OCI-LY7 (cell line): ENCODE results near the gene PELI1. TPM values are rescaled to one million over a fixed set of nuclear protein-coding genes. Genes with fewer than 3 reads are reported as not detected.
A peak's percentile ranks its signal among the peaks of the same experiment; 100 is the strongest.

Source experiments
- BruUV-seq: library from RNA; stranded (reverse); fragments of 400-500 nt; replicated peaks from 2 replicates; lab custom pipeline; 2021; lab: Mats Ljungman, UMichigan
- CTCF ChIA-PET: fragments of 300-600 bp; sonication (Branson Sonifier 250); formaldehyde crosslinking; loops from one replicate; lab custom pipeline; 2022; ENCODE audit warnings: antibody characterized with exemption; ENCODE audit not compliant: unreplicated experiment; lab: Charles Lee
- POLR2A ChIA-PET: fragments of 300-600 bp; sonication (Branson Sonifier 250); formaldehyde crosslinking; loops from one replicate; lab custom pipeline; 2022; ENCODE audit warnings: antibody characterized with exemption; lab: Charles Lee
- DNase-seq: peaks from one replicate; pipeline ENCODE4 v3.0.0-alpha.2; 2015; ENCODE audit warnings: low spot score
- H2AFZ ChIP-seq: fragments of 200-600 bp; sonication (generic), shearing (Covaris generic); 2 replicates; pipeline ENCODE4 v1.6.1; 2014; ENCODE audit warnings: mild to moderate bottlenecking, antibody characterized with exemption, low read length, moderate library complexity
- H3K27ac ChIP-seq: fragments of 200-600 bp; sonication (generic); 2 replicates; pipeline ENCODE4 v1.5.1; 2014; ENCODE audit warnings: mixed run types, low read depth, mild to moderate bottlenecking, moderate library complexity, low read length, inconsistent platforms; ENCODE audit not compliant: poor library complexity, severe bottlenecking
- H3K36me3 ChIP-seq: fragments of 200-600 bp; sonication (generic); 2 replicates; pipeline ENCODE4 v1.6.1; 2014; ENCODE audit warnings: mild to moderate bottlenecking, antibody characterized with exemption, low read length, moderate library complexity, mixed read lengths; ENCODE audit not compliant: insufficient read depth
- H3K4me1 ChIP-seq: fragments of 200-600 bp; sonication (generic); 2 replicates; pipeline ENCODE4 v1.5.1; 2014; ENCODE audit warnings: mild to moderate bottlenecking, low read length; ENCODE audit not compliant: insufficient read depth, poor library complexity, severe bottlenecking
- H3K4me2 ChIP-seq: fragments of 200-600 bp; sonication (generic); 2 replicates; pipeline ENCODE4 v1.6.1; 2014; ENCODE audit warnings: mild to moderate bottlenecking, low read length
- H3K4me3 ChIP-seq: fragments of 200-600 bp; sonication (generic); 2 replicates; pipeline ENCODE4 v1.5.1; 2014; ENCODE audit warnings: mild to moderate bottlenecking, low read depth, low read length; ENCODE audit not compliant: poor library complexity, severe bottlenecking
- H3K79me2 ChIP-seq: fragments of 200-600 bp; sonication (generic); 2 replicates; pipeline ENCODE4 v1.6.1; 2016; ENCODE audit warnings: low read depth, mild to moderate bottlenecking, low read length, moderate library complexity, mixed read lengths; ENCODE audit not compliant: insufficient read depth
- H3K9me2 ChIP-seq: fragments of 200-600 bp; sonication (generic); 2 replicates; pipeline ENCODE4 v1.6.1; 2016; ENCODE audit warnings: mild to moderate bottlenecking, low read length, mixed read lengths; ENCODE audit not compliant: insufficient read depth
- H3K9me3 ChIP-seq: fragments of 200-600 bp; sonication (generic); 2 replicates; pipeline ENCODE4 v1.6.1; 2014; ENCODE audit warnings: mild to moderate bottlenecking, mixed run types, low read length, mixed read lengths
- H4K20me1 ChIP-seq: fragments of 200-600 bp; sonication (generic); 2 replicates; pipeline ENCODE4 v1.6.1; 2014; ENCODE audit warnings: mild to moderate bottlenecking, antibody characterized with exemption, low read length, moderate library complexity, mixed read lengths; ENCODE audit not compliant: insufficient read depth
- EZH2phosphoT487 ChIP-seq: fragments of 200-600 bp; sonication (generic); IDR thresholded peaks from 2 replicates; pipeline ENCODE4 v1.6.1; 2018; ENCODE audit warnings: low read depth, borderline replicate concordance, mild to moderate bottlenecking, mixed run types, antibody characterized with exemption, low read length, moderate library complexity, mixed read lengths
- intact Hi-C: fragments of 100-400 bp; cut with micrococcal nuclease; formaldehyde crosslinking; loops from one replicate; pipeline ENCODE4 v1.10.0; 2022; ENCODE audit not compliant: unreplicated experiment
- total RNA-seq, 2 experiments: library from RNA; depleted of rRNA in 1 of 2; stranded (reverse); fragments of >200 nt in 1 of 2; shearing (Covaris generic) in 1 of 2; gene quantifications; 2 replicates each; pipeline ENCODE4 v1.2.3, GENCODE V29; 2014 to 2022
- TF ChIP-seq, protein P1 (sequence below): fragments of 200-600 bp; sonication (generic); conservative IDR thresholded peaks from 2 replicates; pipeline ENCODE4 v1.5.1; 2014; ENCODE audit warnings: mild to moderate bottlenecking, antibody characterized with exemption, low read length, moderate library complexity, mixed read lengths

Gene PELI1
- total RNA-seq, 2 experiments from 2014 or later = 108 to 174 TPM

GRCh38 chr2:64063454-64063853 lies 80.8 kb downstream of the PELI1 start:
- peak overlapping the region; percentile 66 for H3K4me2 ChIP-seq
- H3K9me3 ChIP-seq = no peaks in the 10 kb centered on the region
- H3K4me3 ChIP-seq = peak overlapping the region; percentile 36
- ChIA-PET CTCF (interaction anchor here (0.8 to 0.9 kb wide), 2 partner anchors 19 to 35 kb away, joined by 3 read pairs; no protein-coding TSS in a partner anchor), POLR2A (interaction anchor here (0.5 to 5.2 kb wide), 19 partner anchors 9 to 970 kb away, joined by 3 to 57 read pairs (median 4); no protein-coding TSS in a partner anchor)
- TSS peak; percentile 84 for BruUV-seq
- peak overlapping the region; percentile 72 for H2AFZ ChIP-seq
- peak overlapping the region; percentile 96 for H3K27ac ChIP-seq
- TF ChIP-seq, protein P1, sequence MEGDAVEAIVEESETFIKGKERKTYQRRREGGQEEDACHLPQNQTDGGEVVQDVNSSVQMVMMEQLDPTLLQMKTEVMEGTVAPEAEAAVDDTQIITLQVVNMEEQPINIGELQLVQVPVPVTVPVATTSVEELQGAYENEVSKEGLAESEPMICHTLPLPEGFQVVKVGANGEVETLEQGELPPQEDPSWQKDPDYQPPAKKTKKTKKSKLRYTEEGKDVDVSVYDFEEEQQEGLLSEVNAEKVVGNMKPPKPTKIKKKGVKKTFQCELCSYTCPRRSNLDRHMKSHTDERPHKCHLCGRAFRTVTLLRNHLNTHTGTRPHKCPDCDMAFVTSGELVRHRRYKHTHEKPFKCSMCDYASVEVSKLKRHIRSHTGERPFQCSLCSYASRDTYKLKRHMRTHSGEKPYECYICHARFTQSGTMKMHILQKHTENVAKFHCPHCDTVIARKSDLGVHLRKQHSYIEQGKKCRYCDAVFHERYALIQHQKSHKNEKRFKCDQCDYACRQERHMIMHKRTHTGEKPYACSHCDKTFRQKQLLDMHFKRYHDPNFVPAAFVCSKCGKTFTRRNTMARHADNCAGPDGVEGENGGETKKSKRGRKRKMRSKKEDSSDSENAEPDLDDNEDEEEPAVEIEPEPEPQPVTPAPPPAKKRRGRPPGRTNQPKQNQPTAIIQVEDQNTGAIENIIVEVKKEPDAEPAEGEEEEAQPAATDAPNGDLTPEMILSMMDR = no peak
- no peaks in the 10 kb centered on the region for H3K79me2 ChIP-seq
- H3K9me2 ChIP-seq = no peaks in the 10 kb centered on the region
- no peaks in the 10 kb centered on the region for H4K20me1 ChIP-seq
- peaks cover 90% of the 10 kb centered on the region for H3K4me1 ChIP-seq
- intact Hi-C loops = loop anchor here (2.0 kb wide), 1 partner anchor 23 kb away; no protein-coding TSS in a partner anchor
- H3K36me3 ChIP-seq = peaks cover 12% of the 10 kb centered on the region; the same call in 1 of the 2 replicates
- no peak for DNase-seq

DNA sequence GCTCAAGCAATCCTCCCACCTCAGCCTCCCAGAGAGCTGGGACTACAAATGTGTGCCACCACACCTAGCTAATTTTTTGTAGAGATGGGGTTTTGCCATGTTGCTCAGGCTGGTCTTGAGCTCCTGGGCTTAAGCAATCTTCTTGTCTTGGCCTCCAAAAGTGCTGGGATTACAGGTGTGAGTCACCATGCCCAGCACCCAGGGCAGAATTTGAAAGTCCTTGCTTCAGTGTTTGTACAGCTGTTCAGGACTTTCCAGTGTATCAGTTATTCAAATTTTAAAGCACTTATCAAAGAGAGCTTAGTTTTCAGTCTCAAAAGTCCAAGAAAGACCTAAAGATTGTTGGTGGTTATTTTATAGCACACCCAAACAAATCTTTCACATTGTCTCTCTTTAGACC lies 81.4 kb downstream of the PELI1 start:
- CTCF ChIA-PET = no interaction called here
- H3K4me3 ChIP-seq = peak overlapping the region; percentile 36
- intact Hi-C loops = loop anchor here (2.0 kb wide), 1 partner anchor 24 kb away; no protein-coding TSS in a partner anchor
- peak overlapping the region; percentile 66 for H3K4me2 ChIP-seq
- TF ChIP-seq, protein P1 = no peak
- no peak for TF ChIP-seq EZH2phosphoT487
- peaks cover 96% of the 10 kb centered on the region for H3K4me1 ChIP-seq
- DNase-seq = peak; percentile 78
- no peaks in the 10 kb centered on the region for H4K20me1 ChIP-seq
- peak overlapping the region; percentile 96 for H3K27ac ChIP-seq
- H3K9me3 ChIP-seq = no peaks in the 10 kb centered on the region
- peaks cover 12% of the 10 kb centered on the region; the same call in 1 of the 2 replicates for H3K36me3 ChIP-seq
- H3K9me2 ChIP-seq = no peaks in the 10 kb centered on the region
- no TSS peak for BruUV-seq
- POLR2A ChIA-PET = interaction anchor here (0.6 to 5.2 kb wide), 16 partner anchors 8 to 708 kb away, joined by 3 to 57 read pairs (median 5); no protein-coding TSS in a partner anchor
- H3K79me2 ChIP-seq = no peaks in the 10 kb centered on the region
- H2AFZ ChIP-seq = peak overlapping the region; percentile 72; the same call in 1 of the 2 replicates

DNA sequence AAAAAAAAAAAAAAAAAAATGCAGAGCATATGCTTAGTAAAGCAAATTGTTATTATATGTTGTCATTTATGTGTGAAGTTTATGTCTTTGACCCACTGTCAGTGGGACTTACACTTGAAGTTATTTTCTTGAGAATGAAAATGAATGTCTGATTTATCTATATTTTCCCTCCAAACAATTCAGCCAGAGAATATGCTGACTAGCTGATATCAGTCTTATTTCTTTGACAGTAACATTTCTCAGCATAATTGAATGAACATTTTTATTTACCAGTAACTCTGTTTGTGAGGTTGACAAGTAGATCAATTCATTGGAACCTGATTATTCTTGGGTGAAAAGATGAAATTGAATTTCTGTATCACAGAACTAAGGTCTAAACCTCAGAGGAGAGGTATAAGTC lies 85.0 kb downstream of the PELI1 start:
- ChIA-PET POLR2A (interaction anchor here (2.1 kb wide), 1 partner anchor 26 kb away, joined by 11 read pairs; no protein-coding TSS in a partner anchor), CTCF (no interaction called here)
- intact Hi-C loops = no loop called here
- Histone ChIP-seq H3K9me3 (peaks cover 5% of the 10 kb centered on the region; the same call in 1 of the 2 replicates), H3K9me2 (no peaks in the 10 kb centered on the region), H3K4me2 (0 out of 2 replicates have a peak overlapping the region, but pooled peaks have one; percentile 1), H4K20me1 (no peaks in the 10 kb centered on the region), H3K27ac (peak overlapping the region; percentile 48), H3K4me3 (no peak overlapping the region), H2AFZ (peak overlapping the region; percentile 39; the same call in 1 of the 2 replicates), H3K4me1 (peaks cover 96% of the 10 kb centered on the region), H3K79me2 (no peaks in the 10 kb centered on the region), H3K36me3 (peaks cover 8% of the 10 kb centered on the region; the same call in 1 of the 2 replicates)
- no TSS peak for BruUV-seq
- TF ChIP-seq, protein P1 = no peak
- no peak for TF ChIP-seq EZH2phosphoT487
- DNase-seq = no peak
